AG09309 (cell line): ENCODE data around the gene POU2F1.

ENCODE experiments used
- DNase-seq: peaks from one replicate; pipeline ENCODE4 v3.0.0-alpha.2; 2010; ENCODE audit warnings: low read depth
- H3K4me3 ChIP-seq: 2 replicates; pipeline ENCODE4 v1.5.1; 2011; ENCODE audit warnings: mild to moderate bottlenecking, low read depth, low read length, moderate library complexity; ENCODE audit not compliant: control insufficient read depth
- CTCF ChIP-seq: IDR thresholded peaks from 2 replicates; pipeline ENCODE4 v1.5.1; 2011; ENCODE audit warnings: mild to moderate bottlenecking, low read depth, low read length, inconsistent platforms; ENCODE audit not compliant: insufficient read depth, control insufficient read depth; ENCODE audit errors: missing control alignments

POU2F1 gene

GRCh38 chr1:167230437-167230836, 9.8 kb downstream of the POU2F1 start:
- no peak overlapping the region for H3K4me3 ChIP-seq
- no peak for DNase-seq
- no peak for TF ChIP-seq CTCF

GRCh38 chr1:167231873-167232450, 11.3 kb downstream of the POU2F1 start:
- no peak for DNase-seq
- TF ChIP-seq CTCF: no peak

GRCh38 chr1:167232801-167233200, 12.1 kb downstream of the POU2F1 start:
- DNase-seq: no peak
- no peak for TF ChIP-seq CTCF
- H3K4me3 ChIP-seq: no peak overlapping the region

More at GRCh38 chr1:167231873-167232450, 11.3 kb downstream of the POU2F1 start:
- H3K4me3 ChIP-seq: no peak overlapping the region

- TF ChIP-seq CTCF: no peak
- H3K4me3 ChIP-seq: no peak overlapping the region
- DNase-seq: no peak
Observed at GRCh38 chr1:167233373-167233772, 12.7 kb downstream of the POU2F1 start.

- H3K4me3 ChIP-seq: no peak overlapping the region
- no peak for TF ChIP-seq CTCF
- no peak for DNase-seq
Observed at GRCh38 chr1:167237000-167237399, 16.3 kb downstream of the POU2F1 start.

GRCh38 chr1:167238713-167239112, 18.0 kb downstream of the POU2F1 start:
- no peak for DNase-seq
- no peak overlapping the region for H3K4me3 ChIP-seq
- no peak for TF ChIP-seq CTCF

- H3K4me3 ChIP-seq: no peak overlapping the region
- no peak for TF ChIP-seq CTCF
- no peak for DNase-seq
Observed at GRCh38 chr1:167239257-167239656, 18.6 kb downstream of the POU2F1 start.
